PC-9 (cell line): Measurements from ENCODE around the gene SLX9. TPM values are rescaled to one million over a fixed set of nuclear protein-coding genes. Genes with fewer than 3 reads are reported as not detected.

Experiments
- BruUV-seq: library from RNA; stranded (reverse); fragments of 400-500 nt; replicated peaks from 2 replicates; lab custom pipeline; 2021; lab: Mats Ljungman, UMichigan
- CTCF ChIA-PET: fragments of 300-600 bp; sonication (Branson Sonifier 250); formaldehyde crosslinking; loops from one replicate; lab custom pipeline; 2022; ENCODE audit warnings: antibody characterized with exemption; lab: Charles Lee
- POLR2A ChIA-PET: fragments of 300-600 bp; sonication (Branson Sonifier 250); formaldehyde crosslinking; loops from one replicate; lab custom pipeline; 2022; ENCODE audit warnings: antibody characterized with exemption; ENCODE audit not compliant: unreplicated experiment; lab: Charles Lee
- DNase-seq, 2 experiments: peaks; one replicate each; pipeline versions ENCODE4 v3.0.0 to v3.0.0-alpha.2; 2015 to 2022; ENCODE audit warnings: mixed read lengths in 1 of 2
- H2AFZ ChIP-seq: fragments of 200-600 bp; sonication (generic); 2 replicates; pipeline ENCODE4 v1.8.1; 2017; ENCODE audit warnings: antibody characterized with exemption
- H3F3A ChIP-seq: fragments of 200-600 bp; sonication (generic); 2 replicates; pipeline ENCODE4 v1.8.1; 2017; ENCODE audit warnings: antibody characterized with exemption, mild to moderate bottlenecking, low read depth; ENCODE audit not compliant: insufficient read depth
- H3K27ac ChIP-seq: fragments of 200-600 bp; sonication (generic); 2 replicates; pipeline ENCODE4 v1.6.1; 2016; ENCODE audit warnings: mixed run types
- H3K27me3 ChIP-seq: fragments of 200-600 bp; sonication (generic); 2 replicates; pipeline ENCODE4 v1.6.1; 2016; ENCODE audit warnings: low read depth, mixed run types; ENCODE audit not compliant: insufficient read depth
- H3K36me3 ChIP-seq: fragments of 200-600 bp; sonication (generic); 2 replicates; pipeline ENCODE4 v1.6.1; 2016; ENCODE audit warnings: low read depth, mixed run types
- H3K4me1 ChIP-seq: fragments of 200-600 bp; sonication (generic); replicated peaks from 2 replicates; pipeline ENCODE4 v1.6.1; 2016; ENCODE audit warnings: mixed run types; ENCODE audit not compliant: insufficient read depth
- H3K4me2 ChIP-seq: fragments of 200-600 bp; sonication (generic); 2 replicates; pipeline ENCODE4 v1.6.1; 2017; ENCODE audit warnings: mixed run types
- H3K4me3 ChIP-seq: fragments of 200-600 bp; sonication (generic); 2 replicates; pipeline ENCODE4 v1.6.1; 2016; ENCODE audit warnings: mixed run types
- H3K79me2 ChIP-seq: fragments of 200-600 bp; sonication (generic); 2 replicates; pipeline ENCODE4 v1.6.1; 2017; ENCODE audit warnings: low read depth, mixed run types
- H3K9me2 ChIP-seq: fragments of 200-600 bp; sonication (generic); 2 replicates; pipeline ENCODE4 v1.8.1; 2017; ENCODE audit warnings: mild to moderate bottlenecking; ENCODE audit not compliant: insufficient read depth
- H3K9me3 ChIP-seq: fragments of 200-600 bp; sonication (generic); 2 replicates; pipeline ENCODE4 v1.8.1; 2016; ENCODE audit warnings: low read depth; ENCODE audit not compliant: insufficient read depth
- H4K20me1 ChIP-seq: fragments of 200-600 bp; sonication (generic); 2 replicates; pipeline ENCODE4 v1.8.1; 2017; ENCODE audit not compliant: insufficient read depth
- CTCF ChIP-seq: fragments of 200-600 bp; sonication (generic); conservative IDR thresholded peaks from 2 replicates; pipeline ENCODE4 v1.6.1; 2017; ENCODE audit warnings: mixed run types, antibody characterized with exemption, mild to moderate bottlenecking, moderate library complexity
- EZH2 ChIP-seq: fragments of 200-600 bp; sonication (generic); IDR thresholded peaks from 2 replicates; pipeline ENCODE4 v1.8.0; 2017; ENCODE audit warnings: antibody characterized with exemption, low read depth
- intact Hi-C: fragments of 100-400 bp; cut with micrococcal nuclease; formaldehyde crosslinking; loops from one replicate; pipeline ENCODE4 v1.10.0; 2022; ENCODE audit not compliant: unreplicated experiment
- total RNA-seq: library from RNA; stranded (reverse); gene quantifications from 2 replicates; pipeline ENCODE4 v1.2.3, GENCODE V29; 2021

Gene SLX9
- total RNA-seq, 1 experiment from 2014 or later = 22.8 TPM

DNA sequence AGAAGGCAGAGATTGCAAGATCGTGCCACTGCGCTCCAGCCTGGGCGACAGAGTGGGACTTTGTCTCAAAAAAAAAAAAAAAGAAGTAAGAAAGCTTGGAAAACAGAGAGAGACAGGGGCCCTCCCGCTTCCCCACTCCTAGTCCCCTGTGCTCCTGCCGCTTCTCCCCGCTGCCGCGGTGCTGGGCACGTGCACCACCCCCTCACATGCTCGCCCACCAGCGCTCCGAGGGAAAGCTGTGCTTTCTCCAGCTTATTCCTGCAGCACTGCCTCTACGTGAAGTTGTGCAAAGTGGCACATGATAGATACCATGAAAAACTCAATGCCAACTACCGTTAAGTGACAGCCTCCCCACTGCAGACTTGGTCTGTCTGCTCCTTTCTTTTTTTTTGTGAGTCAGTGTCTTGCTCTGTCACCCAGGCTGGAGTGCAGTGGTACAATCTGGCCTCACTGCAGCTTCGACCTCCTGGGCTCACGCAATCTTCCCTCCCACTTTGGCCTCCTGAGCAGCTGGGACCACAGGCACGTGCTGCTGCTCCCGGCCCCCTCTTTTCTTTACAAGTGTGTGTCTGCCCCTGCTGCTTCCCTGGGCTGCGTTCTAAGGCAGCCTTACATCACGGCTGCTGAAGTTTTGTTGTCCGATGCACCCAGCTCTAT is 15.4 kb downstream of the SLX9 start:
- DNase-seq = no peak
- H3K9me2 ChIP-seq = no peaks in the 10 kb centered on the region
- CTCF ChIA-PET = no interaction called here
- no peaks in the 10 kb centered on the region for H3K36me3 ChIP-seq
- POLR2A ChIA-PET = interaction anchor here (0.6 kb wide), 1 partner anchor 124 kb away, joined by 4 read pairs; no protein-coding TSS in a partner anchor
- no peak overlapping the region for H2AFZ ChIP-seq
- no peaks in the 10 kb centered on the region for H3K9me3 ChIP-seq
- H3K27ac ChIP-seq = no peak overlapping the region
- H3K79me2 ChIP-seq = peaks cover 10% of the 10 kb centered on the region; the same call in 1 of the 2 replicates
- H4K20me1 ChIP-seq = peaks cover 18% of the 10 kb centered on the region
- no peak overlapping the region for H3K4me3 ChIP-seq
- no peaks in the 10 kb centered on the region for H3K27me3 ChIP-seq
- TF ChIP-seq CTCF = no peak
- BruUV-seq = no TSS peak
- no peaks in the 10 kb centered on the region for H3F3A ChIP-seq
- intact Hi-C loops = no loop called here
- H3K4me2 ChIP-seq = no peak overlapping the region
- no peaks in the 10 kb centered on the region for H3K4me1 ChIP-seq

DNA sequence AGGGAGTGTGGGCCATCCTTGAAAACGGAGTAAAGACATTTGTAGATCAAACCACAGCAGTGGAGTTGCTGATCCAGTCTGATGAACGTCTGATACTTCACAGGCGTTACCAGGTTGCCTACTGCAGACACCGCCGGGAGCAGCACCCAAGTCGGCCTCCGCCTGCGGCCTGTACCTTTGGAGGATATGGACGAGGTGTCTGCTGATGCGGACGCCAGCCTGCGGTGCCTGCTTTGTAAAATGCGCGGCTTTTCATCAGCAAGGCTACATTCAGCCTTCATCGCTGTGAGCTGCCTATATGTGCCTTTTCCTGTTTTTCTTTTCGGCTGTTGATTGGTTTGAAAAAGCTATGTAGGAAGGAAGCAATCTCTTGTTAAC is 16.0 kb downstream of the SLX9 start:
- H2AFZ ChIP-seq = no peak overlapping the region
- 0 out of 2 replicates have a peak, but pooled peaks cover 6% of the 10 kb centered on the region for H3K79me2 ChIP-seq
- no peaks in the 10 kb centered on the region for H3F3A ChIP-seq
- H3K4me3 ChIP-seq = no peak overlapping the region
- H3K4me1 ChIP-seq = no peaks in the 10 kb centered on the region
- H3K4me2 ChIP-seq = no peak overlapping the region
- H3K36me3 ChIP-seq = no peaks in the 10 kb centered on the region
- no peaks in the 10 kb centered on the region for H3K9me2 ChIP-seq
- H3K9me3 ChIP-seq = no peaks in the 10 kb centered on the region
- CTCF ChIA-PET = no interaction called here
- H3K27me3 ChIP-seq = no peaks in the 10 kb centered on the region
- BruUV-seq = no TSS peak
- TF ChIP-seq EZH2 (no peak), CTCF (no peak)
- no peak for DNase-seq
- intact Hi-C loops = no loop called here
- H4K20me1 ChIP-seq = peaks cover 15% of the 10 kb centered on the region
- POLR2A ChIA-PET = no interaction called here
- H3K27ac ChIP-seq = no peak overlapping the region

DNA sequence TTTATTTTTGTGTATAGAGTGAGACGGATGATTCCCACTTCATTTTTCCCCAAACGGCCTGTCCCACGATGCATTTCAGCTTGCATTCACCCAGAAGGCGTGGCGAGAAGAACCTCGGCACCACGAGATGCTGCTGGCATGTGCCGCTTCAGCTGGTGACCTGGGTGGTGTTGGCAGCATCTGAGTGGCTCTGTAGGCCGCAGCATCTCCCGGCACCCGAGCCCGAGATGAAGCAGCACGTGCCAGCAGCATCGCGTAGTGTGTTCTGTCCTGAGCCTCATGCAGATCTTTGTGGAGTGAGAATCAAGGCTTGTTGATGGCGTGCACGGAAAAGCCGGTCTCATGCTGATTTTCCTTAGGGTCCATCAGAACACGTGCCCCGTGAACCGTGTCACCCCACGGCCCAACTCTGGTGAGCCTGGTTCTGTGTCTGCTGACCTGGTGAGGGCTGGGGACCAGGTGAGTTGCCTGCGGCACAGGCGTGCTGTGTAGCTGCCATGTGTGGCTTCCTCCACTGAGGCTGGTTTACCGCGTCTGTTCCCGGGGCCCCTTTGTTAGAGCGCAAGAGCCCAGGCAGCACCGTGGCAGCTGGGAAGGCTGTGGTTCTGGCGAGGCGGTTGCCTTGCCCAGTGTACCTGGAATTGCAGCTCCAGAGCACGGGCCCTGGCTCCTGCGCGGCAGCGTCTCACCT is 16.7 kb downstream of the SLX9 start:
- no TSS peak for BruUV-seq
- no peaks in the 10 kb centered on the region for H3K4me1 ChIP-seq
- DNase-seq = no peak
- no peak overlapping the region for H3K4me3 ChIP-seq
- ChIA-PET CTCF (no interaction called here), POLR2A (no interaction called here)
- H2AFZ ChIP-seq = no peak overlapping the region
- H3K9me3 ChIP-seq = no peaks in the 10 kb centered on the region
- no peak for TF ChIP-seq CTCF
- no peaks in the 10 kb centered on the region for H3K9me2 ChIP-seq
- H4K20me1 ChIP-seq = peaks cover 13% of the 10 kb centered on the region
- no peaks in the 10 kb centered on the region for H3F3A ChIP-seq
- no peaks in the 10 kb centered on the region for H3K27me3 ChIP-seq
- 0 out of 2 replicates have a peak, but pooled peaks cover 6% of the 10 kb centered on the region for H3K79me2 ChIP-seq
- no peak overlapping the region for H3K27ac ChIP-seq
- no peak overlapping the region for H3K4me2 ChIP-seq
- intact Hi-C loops = no loop called here
- no peaks in the 10 kb centered on the region; the same call in 1 of the 2 replicates for H3K36me3 ChIP-seq
